Stimulated activated CD4-positive, alpha-beta T cell treated with anti-CD3 and anti-CD28 coated beads, Interleukin-1b, Interleukin-23, amount 100 ng/mL, for 4 hours (primary cell): ENCODE data around the gene GUCY1A2.
"Not testable (repeated sequence)": the region's sequence is repeated elsewhere in the genome, so short reads cannot be mapped to it uniquely, and the experiment has no call there.

Experiments
- DNase-seq, 2 donors: peaks; one replicate each; pipeline ENCODE4 v3.0.0-alpha.2; 2020; ENCODE audit warnings: low read depth in 2 of 2

The GUCY1A2 gene

GRCh38 chr11:106840146-106840545, 178.1 kb downstream of the GUCY1A2 start:
- DNase-seq, result no peak

DNA sequence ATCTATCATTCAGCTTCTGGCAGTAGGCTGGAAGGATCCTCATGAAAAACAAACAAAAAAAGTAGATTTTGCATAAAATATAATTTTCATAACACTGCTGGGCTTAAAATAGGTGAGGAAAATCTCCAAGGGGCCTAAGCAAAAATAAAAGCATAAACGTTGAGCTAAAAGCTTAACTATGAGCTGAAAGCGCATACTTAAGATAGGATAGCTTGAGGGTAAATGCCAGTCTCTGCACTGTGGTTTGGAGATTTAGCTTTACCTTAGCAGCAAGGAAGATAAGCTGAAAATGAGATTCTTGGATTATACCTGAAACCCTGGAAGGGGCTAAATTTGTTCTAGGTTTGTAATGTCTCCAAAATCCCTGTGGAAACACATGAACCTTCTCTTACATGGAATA, 183.7 kb downstream of the GUCY1A2 start:
- no peak for DNase-seq

DNA sequence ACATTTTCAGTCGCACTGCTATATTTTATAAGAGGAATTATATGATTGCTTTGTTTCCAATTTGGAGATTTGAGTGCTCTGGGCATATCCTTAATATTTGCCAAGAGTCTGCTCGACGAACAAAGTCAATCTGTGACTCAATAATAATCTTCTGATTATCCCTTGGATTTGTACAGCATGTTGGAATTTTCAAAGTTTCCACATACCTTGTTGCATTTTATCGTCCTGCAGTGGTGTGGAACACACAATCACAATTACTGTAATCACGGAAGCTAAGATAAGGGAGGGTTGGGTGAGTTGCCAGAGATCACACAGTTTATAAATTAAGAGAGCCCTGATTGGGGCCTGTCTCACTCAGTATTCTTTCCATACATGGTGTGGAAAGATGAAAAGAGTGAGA, 189.3 kb downstream of the GUCY1A2 start:
- no peak for DNase-seq

DNA sequence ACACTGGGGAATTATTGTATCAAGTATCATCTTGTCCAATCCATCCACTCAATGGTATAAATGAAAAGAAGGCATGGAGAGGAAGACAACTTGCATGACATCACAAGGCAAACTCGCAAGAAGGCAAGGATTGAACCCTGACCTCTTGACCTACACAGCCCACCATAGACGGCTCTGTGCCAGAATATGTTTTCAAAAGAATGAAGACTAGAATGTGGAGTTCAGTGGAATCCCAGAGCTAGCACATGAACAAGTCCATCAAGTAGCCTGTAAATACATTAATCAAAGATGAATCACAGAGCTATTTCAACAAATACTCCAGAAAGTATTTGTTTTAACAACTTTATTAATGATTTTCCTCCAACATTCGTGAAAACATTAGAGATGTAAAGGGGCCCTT, 189.7 kb downstream of the GUCY1A2 start:
- DNase-seq, result no peak

DNA sequence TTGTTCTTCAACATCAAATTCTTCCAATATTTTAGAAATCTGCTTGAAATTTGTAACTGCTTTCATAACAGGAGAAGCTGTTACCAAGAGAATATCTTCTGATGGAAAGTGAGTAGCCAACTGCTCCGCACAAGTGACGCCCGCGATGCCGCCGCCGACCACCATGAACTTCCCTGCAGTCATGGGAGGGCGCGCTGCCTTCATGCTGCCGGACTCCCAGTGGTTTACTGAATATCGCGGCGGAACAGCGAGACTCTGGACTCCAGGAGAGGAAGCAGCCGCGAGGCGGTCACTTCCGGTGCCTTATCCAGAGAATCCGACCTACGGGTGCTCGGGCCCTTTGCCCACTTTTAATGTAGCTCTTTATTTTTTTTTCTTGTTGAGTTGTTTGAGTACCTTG, 190.6 kb downstream of the GUCY1A2 start:
- no peak for DNase-seq

- not testable (repeated sequence) for DNase-seq
These were observed 191.7 kb downstream of the GUCY1A2 start for GRCh38 chr11:106826558-106826957.

GRCh38 chr11:106821826-106822225, 196.4 kb downstream of the GUCY1A2 start:
- no peak for DNase-seq

GRCh38 chr11:106821291-106821690, 197.0 kb downstream of the GUCY1A2 start:
- no peak for DNase-seq

- no peak for DNase-seq
These were observed 199.8 kb downstream of the GUCY1A2 start for GRCh38 chr11:106818443-106818842.

DNA sequence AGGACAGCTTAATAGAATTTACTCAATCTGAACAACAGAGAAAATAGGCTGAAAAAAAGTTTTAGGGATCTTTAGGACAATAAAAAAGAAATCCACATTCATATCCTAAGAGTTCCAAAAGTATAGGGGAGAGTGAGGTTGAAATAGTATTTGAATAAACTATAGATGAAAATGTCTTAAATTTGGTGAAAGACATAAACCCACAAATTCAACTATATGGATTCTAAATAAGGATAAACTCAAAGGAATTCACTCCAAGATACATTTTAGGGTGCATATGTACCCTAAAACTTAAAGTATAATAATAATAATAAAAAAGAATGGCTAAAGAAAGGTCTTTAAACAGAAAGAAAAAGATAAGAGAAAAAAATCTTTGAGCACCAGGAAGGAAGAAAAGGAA, 203.1 kb downstream of the GUCY1A2 start:
- no peak for DNase-seq

- no peak for DNase-seq
These were observed 204.5 kb downstream of the GUCY1A2 start for GRCh38 chr11:106813806-106814205.

- DNase-seq, result no peak
These were observed 224.2 kb downstream of the GUCY1A2 start for GRCh38 chr11:106794058-106794457.

DNA sequence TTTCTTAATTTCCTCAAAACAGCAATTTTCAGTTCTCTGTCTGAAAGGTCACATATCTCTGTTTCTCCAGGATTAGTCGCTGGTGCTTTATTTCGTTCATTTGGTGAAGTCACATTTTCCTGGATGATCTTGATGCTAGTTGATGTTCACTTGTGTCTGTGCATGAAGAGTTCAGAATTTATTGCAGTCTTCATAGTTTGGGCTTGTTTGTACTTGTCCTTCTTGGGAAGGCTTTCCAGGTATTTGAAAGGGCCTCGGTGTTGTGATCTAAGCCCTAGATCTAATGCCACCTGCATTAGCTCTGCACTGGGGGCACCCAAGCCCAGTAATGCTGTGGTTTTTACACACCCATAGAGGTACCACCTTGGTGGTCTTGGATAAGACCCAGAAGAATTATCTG, 228.9 kb downstream of the GUCY1A2 start:
- DNase-seq, result no peak

- no peak for DNase-seq
These were observed 230.8 kb downstream of the GUCY1A2 start for GRCh38 chr11:106787454-106787853.

- DNase-seq, result no peak
These were observed 232.2 kb downstream of the GUCY1A2 start for GRCh38 chr11:106785913-106786650.

- not testable (repeated sequence) for DNase-seq
These were observed 241.0 kb downstream of the GUCY1A2 start for GRCh38 chr11:106777302-106777701.

DNA sequence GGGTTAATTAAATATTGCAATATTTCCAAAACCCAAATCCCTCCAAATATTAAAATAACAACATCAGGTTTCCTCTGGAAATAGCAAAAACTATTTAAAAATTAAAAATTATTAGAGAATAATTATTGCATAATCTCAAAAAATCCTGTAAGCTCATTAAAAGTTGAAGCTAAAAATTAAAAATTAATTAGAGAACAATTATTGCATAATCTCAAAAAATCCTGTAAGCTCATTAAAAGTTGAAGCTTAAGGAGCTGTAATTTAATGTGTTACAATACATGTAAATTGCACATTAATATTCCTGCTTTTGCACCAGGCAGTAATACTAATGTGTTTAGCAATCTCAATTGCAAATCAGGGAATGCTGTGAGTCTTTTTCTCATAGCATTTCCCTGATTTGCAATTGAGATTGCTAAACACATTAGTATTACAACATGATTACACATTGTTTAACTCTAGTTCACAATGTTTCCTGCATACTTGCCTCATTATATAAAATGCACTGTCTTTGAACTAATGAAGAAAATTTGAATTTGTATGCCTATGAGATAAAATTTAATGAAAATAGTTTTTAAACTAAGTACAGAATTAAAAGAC, 247.7 kb downstream of the GUCY1A2 start:
- DNase-seq, result no peak

- DNase-seq, result no peak
These were observed 252.6 kb downstream of the GUCY1A2 start for GRCh38 chr11:106765469-106766258.

- no peak for DNase-seq
These were observed 254.8 kb downstream of the GUCY1A2 start for GRCh38 chr11:106763501-106763900.

GRCh38 chr11:106761745-106762144, 256.5 kb downstream of the GUCY1A2 start:
- DNase-seq, result no peak

DNA sequence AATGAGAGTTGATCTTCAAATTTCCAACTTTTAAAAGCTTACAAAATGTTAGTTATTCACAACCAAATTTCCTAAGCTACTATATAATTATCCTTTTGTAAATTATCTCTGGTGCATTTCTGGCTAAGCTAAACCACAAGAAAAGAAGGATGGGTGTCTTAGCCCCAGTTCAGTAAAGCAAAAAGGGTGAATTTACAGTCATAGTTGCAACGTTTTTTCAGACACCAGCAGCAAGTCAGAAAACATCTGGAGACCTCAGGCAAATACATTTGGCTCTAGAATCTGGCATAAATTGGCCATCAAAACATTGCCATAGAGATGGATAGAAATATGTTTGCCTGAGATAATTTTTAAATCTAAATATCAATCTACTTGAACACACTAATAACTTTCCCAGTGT, 257.0 kb downstream of the GUCY1A2 start:
- no peak for DNase-seq

DNA sequence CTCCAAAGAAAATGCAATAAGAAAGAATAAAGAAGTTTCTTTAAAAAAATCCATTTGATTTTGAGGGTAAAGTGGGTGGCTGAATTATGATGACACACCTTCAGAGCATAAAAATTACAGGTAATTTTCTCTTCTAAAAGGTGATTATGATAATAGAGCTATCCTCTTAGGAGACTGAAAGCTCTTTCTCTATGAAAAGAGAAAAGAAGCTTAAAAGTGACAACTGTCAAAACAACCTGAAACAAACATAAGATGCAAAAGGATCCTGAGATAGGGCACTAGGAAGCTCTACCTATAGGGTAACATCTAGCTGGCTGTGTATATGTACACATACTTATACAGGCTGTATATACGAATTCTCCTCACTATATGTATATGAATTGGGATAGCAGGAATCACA, 270.2 kb downstream of the GUCY1A2 start:
- no peak for DNase-seq

DNA sequence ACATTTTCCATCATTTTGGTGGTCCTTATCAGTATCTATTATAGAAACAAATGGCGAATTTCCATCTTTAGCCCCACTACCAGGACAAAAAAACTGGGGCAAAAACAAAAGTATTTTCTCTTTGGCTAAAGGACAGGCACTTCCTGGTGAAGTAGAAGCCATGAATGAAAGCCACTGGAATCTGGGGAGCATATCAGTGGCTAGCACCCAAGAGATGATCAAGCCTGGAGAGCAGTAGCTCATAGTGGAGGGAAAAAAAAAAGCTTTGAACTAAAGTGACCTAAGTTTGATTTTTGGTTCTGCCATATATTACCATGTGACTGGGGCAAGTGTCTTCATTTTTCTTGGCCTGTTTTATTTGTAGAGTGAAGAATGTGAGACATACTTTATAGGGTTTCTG, 272.3 kb downstream of the GUCY1A2 start:
- no peak for DNase-seq
